ENCODE data around the gene FAM117B.

DNA sequence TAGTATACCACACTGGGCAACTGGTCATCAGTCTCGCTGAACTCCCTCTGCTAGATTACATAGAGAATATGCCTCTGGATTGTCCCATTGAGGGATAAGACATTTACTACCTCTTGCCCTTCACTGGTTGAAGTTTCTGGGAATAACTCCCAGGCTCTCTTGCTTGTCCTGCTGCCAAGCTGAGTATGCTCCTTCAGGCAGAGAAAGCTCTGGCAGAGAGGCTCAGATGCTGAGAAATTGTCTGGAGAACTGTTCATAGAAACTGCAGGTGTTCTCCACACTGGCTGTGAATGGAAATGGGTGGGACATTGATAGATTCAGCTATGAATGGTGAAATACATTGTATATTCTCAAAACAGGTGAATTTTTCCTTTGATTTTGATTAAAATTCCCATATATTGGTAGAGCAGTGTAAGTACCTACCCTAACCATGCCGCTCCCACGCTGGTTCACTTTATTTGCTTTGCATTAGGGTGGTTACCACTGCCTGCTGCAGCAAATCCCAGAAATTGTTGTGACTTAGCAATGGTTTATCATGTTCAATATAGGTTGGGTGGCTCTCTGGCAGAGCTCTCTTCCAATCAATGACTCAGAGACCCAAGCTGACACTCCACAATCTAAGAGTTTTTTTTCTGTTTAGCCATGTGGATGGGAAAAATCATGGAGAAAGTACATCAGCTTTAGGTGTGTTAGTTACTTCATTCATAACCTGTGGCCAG lies 36.7 kb downstream of the FAM117B start:
- TF ChIP-seq, protein P1, sequence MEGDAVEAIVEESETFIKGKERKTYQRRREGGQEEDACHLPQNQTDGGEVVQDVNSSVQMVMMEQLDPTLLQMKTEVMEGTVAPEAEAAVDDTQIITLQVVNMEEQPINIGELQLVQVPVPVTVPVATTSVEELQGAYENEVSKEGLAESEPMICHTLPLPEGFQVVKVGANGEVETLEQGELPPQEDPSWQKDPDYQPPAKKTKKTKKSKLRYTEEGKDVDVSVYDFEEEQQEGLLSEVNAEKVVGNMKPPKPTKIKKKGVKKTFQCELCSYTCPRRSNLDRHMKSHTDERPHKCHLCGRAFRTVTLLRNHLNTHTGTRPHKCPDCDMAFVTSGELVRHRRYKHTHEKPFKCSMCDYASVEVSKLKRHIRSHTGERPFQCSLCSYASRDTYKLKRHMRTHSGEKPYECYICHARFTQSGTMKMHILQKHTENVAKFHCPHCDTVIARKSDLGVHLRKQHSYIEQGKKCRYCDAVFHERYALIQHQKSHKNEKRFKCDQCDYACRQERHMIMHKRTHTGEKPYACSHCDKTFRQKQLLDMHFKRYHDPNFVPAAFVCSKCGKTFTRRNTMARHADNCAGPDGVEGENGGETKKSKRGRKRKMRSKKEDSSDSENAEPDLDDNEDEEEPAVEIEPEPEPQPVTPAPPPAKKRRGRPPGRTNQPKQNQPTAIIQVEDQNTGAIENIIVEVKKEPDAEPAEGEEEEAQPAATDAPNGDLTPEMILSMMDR (IDR thresholded peaks at IDR 0.05), result no peak
- TF ChIP-seq EP300 (IDR thresholded peaks at IDR 0.05), result no peak

All from tibial nerve (tissue), 4 donors.